ENCODE measurements around the gene ZNF160.

DNA sequence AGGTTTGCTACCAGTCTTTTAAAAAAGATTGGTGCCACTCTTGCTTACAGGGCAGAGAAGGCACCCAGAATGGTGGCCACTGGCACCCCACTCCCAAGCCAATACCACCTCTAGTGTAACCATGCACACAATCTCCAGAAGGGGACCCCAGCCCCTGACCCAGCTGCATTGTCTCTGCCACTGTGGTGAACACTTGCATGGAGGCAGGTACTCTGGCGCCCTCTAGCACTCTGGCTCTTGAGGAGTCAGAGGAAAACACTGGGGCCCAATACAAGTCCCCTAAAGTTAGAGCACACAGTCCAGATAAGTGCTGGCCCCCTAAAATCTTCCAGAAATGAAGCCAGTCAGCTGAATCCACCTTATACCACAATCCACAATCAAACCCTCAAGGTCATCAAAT is 83.5 kb downstream of the ZNF160 start:
- TF ChIP-seq, protein P1, sequence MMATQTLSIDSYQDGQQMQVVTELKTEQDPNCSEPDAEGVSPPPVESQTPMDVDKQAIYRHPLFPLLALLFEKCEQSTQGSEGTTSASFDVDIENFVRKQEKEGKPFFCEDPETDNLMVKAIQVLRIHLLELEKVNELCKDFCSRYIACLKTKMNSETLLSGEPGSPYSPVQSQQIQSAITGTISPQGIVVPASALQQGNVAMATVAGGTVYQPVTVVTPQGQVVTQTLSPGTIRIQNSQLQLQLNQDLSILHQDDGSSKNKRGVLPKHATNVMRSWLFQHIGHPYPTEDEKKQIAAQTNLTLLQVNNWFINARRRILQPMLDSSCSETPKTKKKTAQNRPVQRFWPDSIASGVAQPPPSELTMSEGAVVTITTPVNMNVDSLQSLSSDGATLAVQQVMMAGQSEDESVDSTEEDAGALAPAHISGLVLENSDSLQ (IDR thresholded peaks at IDR 0.05): no peak
- TF ChIP-seq POU5F1 (IDR thresholded peaks at IDR 0.05; ENCODE audit: borderline replicate concordance, low read depth, low read length, partially characterized antibody) (no peak), FOS (IDR thresholded peaks at IDR 0.05; ENCODE audit: extremely low read depth, insufficient read length) (no peak), HNRNPH1 (optimal IDR thresholded peaks at IDR 0.05; ENCODE audit: low read depth, low read length) (no peak), NUFIP1 (IDR thresholded peaks at IDR 0.05; ENCODE audit: partially characterized antibody) (no peak), NFIC (IDR thresholded peaks at IDR 0.05) (no peak)

Measured in K562 (cell line).